OCI-LY1 (cell line): ENCODE results near the gene GATA2.

ENCODE experiments used
- EZH2 ChIP-seq: fragments of 200-600 bp; sonication (generic), shearing (Covaris generic); IDR thresholded peaks from 2 replicates; pipeline ENCODE4 v1.8.0; 2017; ENCODE audit warnings: borderline replicate concordance, mixed run types, mild to moderate bottlenecking, antibody characterized with exemption, low read length, moderate library complexity, mixed read lengths
- TF ChIP-seq, protein P1 (sequence below): fragments of 200-600 bp; sonication (generic), shearing (Covaris generic); IDR thresholded peaks from 2 replicates; pipeline ENCODE4 v1.5.1; 2017; ENCODE audit warnings: mild to moderate bottlenecking, antibody characterized with exemption, low read length, moderate library complexity, mixed read lengths

DNA sequence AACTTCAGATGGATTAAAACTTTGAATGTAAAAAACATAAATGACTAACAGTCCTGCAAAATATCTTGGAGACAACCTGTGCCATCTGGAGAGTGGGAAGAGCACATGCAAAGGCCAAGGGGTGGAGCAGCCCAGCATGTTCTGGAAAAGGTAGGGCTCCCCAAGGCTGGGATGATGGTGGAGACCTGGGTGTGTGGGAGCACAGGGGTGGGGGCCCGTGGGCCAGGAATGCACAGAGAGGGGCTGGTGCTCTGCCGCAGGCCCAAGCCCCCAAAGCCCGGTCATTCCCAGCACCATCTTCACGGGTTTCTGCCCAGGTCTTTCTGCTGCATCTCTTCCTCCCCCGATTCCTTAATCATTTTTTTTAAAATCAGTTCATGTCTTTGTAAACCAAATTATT lies 9.7 kb upstream of the GATA2 start:
- TF ChIP-seq, protein P1, sequence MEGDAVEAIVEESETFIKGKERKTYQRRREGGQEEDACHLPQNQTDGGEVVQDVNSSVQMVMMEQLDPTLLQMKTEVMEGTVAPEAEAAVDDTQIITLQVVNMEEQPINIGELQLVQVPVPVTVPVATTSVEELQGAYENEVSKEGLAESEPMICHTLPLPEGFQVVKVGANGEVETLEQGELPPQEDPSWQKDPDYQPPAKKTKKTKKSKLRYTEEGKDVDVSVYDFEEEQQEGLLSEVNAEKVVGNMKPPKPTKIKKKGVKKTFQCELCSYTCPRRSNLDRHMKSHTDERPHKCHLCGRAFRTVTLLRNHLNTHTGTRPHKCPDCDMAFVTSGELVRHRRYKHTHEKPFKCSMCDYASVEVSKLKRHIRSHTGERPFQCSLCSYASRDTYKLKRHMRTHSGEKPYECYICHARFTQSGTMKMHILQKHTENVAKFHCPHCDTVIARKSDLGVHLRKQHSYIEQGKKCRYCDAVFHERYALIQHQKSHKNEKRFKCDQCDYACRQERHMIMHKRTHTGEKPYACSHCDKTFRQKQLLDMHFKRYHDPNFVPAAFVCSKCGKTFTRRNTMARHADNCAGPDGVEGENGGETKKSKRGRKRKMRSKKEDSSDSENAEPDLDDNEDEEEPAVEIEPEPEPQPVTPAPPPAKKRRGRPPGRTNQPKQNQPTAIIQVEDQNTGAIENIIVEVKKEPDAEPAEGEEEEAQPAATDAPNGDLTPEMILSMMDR = no peak
- TF ChIP-seq EZH2 = no peak
